Ectodermal cell (in vitro differentiated cells): Measurements from ENCODE around the gene PPP2R1B.

ENCODE experiments used
- H3K27ac ChIP-seq: 2 replicates; pipeline ENCODE4 v1.7.0; 2013; ENCODE audit warnings: mild to moderate bottlenecking, low read depth, low read length; ENCODE audit not compliant: insufficient read depth, poor library complexity, severe bottlenecking
- H3K27me3 ChIP-seq: 2 replicates; pipeline ENCODE4 v1.7.0; 2013; ENCODE audit warnings: mild to moderate bottlenecking, low read length; ENCODE audit not compliant: insufficient read depth, control insufficient read depth, poor library complexity, severe bottlenecking
- H3K36me3 ChIP-seq: one replicate; pipeline ENCODE4 v1.7.0; 2013; ENCODE audit warnings: low read length; ENCODE audit not compliant: control insufficient read depth, insufficient read depth
- H3K4me1 ChIP-seq: one replicate; pipeline ENCODE4 v1.7.0; 2013; ENCODE audit warnings: low read length; ENCODE audit not compliant: control insufficient read depth, insufficient read depth
- H3K4me3 ChIP-seq: 2 replicates; pipeline ENCODE4 v1.7.0; 2013; ENCODE audit warnings: low read depth, low read length, control low read depth; ENCODE audit not compliant: insufficient read depth
- H3K9me3 ChIP-seq: 2 replicates; pipeline ENCODE4 v1.7.0; 2013; ENCODE audit warnings: mild to moderate bottlenecking, low read length, moderate library complexity; ENCODE audit not compliant: control insufficient read depth
- WGBS, 2 experiments: methylation state at CpG; one replicate each; pipeline ENCODE4 v1.1.7; 2013; ENCODE audit warnings: missing lambda C conversion rate in 2 of 2; 5-methylcytosine and 5-hydroxymethylcytosine counted together

PPP2R1B gene

DNA sequence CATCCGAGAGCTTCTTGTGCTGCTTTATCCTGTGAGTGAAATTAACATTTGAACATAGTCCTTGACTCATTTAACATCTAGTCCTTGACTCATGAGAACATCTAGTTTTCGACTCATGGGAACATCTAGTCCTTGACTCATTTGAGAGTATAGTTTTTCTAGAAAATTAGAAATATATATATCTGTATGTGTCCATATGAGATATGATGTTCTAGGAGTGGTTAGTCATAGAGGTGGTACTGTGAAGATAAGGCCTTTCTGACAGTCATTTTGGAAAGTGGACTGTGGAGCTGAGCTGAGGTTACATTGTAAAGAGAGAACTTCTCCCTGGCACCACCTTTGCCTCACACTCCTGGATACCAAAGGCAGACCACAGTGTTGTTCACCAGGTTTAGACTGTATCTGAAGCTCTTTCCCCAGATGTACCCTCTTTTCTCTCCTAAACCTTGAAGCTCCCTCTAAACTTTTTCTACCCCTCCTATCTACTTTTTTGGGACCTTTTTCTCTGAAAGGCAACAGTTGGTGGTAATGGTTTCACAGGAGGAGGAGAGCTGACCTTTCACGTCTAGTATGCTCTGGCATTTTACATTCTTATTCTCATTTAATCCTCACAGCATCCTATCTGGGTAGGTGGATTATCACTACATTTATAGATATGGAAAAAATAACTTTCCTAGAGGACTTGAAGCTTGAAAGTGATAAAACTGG lies 67.2 kb downstream of the PPP2R1B start:
- H3K27ac ChIP-seq: no peak overlapping the region
- no peaks in the 10 kb centered on the region for H3K9me3 ChIP-seq
- 98 to 100% methylated on average over 2 of the region's 3 CpGs for WGBS, 2 experiments
- H3K27me3 ChIP-seq: no peaks in the 10 kb centered on the region
- H3K4me3 ChIP-seq: no peak overlapping the region
- no peaks in the 10 kb centered on the region for H3K36me3 ChIP-seq
- H3K4me1 ChIP-seq: no peaks in the 10 kb centered on the region

DNA sequence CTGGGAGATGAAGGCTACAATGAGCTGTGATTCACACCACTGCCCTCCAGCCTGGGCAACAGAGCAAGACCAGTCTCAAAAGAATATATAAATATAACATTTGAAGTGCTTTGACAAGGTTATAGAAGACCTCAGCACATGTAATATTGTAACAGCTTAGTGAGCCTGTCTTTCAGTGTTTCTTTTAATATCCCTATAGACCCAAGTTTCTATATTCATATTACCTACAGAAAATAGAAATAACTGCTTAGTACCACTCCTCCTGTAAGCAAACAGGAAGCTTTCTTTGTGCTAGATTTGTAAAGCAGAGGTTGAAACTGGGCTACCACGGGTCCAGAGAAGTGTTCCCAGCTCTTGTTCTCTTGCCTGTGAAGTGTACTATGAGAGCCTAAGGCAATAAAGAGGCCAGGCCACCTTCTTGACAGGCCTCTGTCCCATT lies 68.2 kb downstream of the PPP2R1B start:
- 95 to 98% methylated on average over 1 of the region's 1 CpG for WGBS, 2 experiments
- Histone ChIP-seq H3K9me3 (no peaks in the 10 kb centered on the region), H3K36me3 (no peaks in the 10 kb centered on the region), H3K4me3 (no peak overlapping the region), H3K27ac (no peak overlapping the region), H3K4me1 (no peaks in the 10 kb centered on the region), H3K27me3 (no peaks in the 10 kb centered on the region)

DNA sequence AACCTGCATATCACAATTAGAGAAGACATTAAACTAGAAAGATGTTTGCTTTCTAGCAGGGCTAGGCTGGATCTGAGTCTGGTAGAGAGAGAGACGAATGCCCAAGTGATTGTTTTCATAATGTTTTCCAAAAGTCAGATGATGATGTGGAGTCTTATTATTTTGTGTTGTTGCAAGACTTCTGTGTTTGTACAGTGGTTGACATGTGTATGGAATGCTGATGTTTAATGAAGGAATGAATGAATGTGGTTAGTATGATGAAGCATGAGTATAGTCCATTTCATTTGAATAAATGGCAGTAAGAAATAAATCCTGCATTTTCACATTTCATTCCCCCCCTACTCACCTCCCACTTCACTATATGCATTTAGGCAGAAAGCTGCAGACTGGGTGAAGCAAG lies 69.6 kb downstream of the PPP2R1B start:
- WGBS, 2 experiments: 90 to 91% methylated on average over 1 of the region's 1 CpG

DNA sequence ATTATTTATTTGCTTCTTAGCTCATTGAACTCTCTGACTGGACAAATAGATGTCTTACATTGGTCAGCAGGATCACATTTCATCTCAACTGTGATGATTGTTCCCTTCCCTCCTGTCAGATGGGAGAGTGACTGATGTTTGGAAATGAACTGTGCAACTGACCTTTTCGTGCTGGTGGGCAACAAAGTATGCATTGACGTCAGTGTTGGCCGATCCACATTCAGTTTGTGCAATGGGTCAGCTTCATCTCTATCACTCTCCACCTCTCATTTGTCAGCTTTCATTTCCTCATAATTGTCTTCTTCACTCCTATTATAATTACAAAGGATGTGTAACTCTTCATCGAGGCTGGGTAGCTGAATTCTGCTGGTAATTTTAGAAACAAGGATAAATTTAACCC lies 71.3 kb downstream of the PPP2R1B start:
- H3K9me3 ChIP-seq: no peaks in the 10 kb centered on the region
- WGBS, 2 experiments: 88 to 90% methylated on average over 3 of the region's 4 CpGs
- no peaks in the 10 kb centered on the region for H3K4me1 ChIP-seq
- no peak overlapping the region for H3K27ac ChIP-seq
- H3K27me3 ChIP-seq: no peaks in the 10 kb centered on the region
- no peak overlapping the region for H3K4me3 ChIP-seq
- no peaks in the 10 kb centered on the region for H3K36me3 ChIP-seq

More for the DNA sequence above, 69.6 kb downstream of the PPP2R1B start:
- Histone ChIP-seq H3K27me3 (no peaks in the 10 kb centered on the region), H3K36me3 (no peaks in the 10 kb centered on the region), H3K9me3 (no peaks in the 10 kb centered on the region), H3K4me1 (no peaks in the 10 kb centered on the region), H3K4me3 (no peak overlapping the region), H3K27ac (no peak overlapping the region)

DNA sequence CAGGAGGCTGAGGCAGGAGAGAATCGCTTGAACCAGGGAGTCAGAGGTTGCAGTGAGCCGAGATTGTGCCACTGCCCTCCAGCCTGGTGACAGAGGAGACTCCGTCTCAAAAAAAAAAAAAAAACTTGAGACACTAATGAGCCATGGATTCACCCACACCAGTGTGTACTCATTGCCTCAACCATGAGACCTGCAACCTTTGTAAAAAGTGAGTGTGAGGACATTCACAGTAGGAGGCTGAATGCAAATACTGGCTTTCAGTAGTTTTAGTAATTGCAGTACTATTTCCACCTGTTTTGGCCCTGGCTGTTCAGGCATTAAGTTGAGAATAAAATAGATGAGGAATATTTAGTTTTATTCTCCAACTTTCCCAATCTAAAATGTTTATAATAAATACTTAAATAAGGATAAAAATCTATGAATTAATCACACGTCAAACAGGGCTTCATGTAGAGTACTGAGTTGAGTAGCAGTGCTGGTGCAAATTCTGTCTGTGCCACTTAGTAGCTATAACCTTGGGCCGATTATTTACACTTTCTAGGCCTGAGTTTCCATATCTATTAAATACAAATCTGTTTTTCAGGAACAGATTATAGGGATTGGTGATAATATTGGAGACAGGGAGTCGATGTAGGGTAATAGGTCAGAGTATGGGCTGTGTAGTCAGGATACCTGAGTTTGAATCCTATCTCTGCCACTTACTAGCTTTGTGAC lies 72.8 kb downstream of the PPP2R1B start:
- no peak overlapping the region for H3K4me3 ChIP-seq
- H3K27ac ChIP-seq: no peak overlapping the region
- H3K9me3 ChIP-seq: no peaks in the 10 kb centered on the region
- no peaks in the 10 kb centered on the region for H3K4me1 ChIP-seq
- H3K27me3 ChIP-seq: no peaks in the 10 kb centered on the region
- peaks cover 6% of the 10 kb centered on the region for H3K36me3 ChIP-seq
- 89 to 92% methylated on average over 4 to 6 of the region's 6 CpGs for WGBS, 2 experiments

DNA sequence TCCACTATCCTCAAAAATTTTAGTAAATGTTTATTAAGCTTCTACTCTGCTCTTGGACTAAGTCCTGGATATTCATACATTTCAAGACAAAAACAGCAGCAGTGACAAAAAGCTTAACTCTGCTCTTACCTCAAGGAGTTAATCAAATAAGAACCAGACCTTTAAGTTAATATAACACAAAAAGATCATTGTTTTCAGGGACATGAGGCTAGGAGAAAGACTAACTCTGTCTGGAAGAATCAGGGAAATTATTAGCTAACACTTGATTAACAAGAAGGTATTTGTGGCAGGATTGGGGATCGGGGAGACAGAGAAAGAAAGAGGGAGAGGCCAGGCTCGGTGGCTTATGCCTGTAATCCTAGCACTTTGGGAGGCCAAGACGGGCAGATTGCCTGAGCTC lies 74.4 kb downstream of the PPP2R1B start:
- peaks cover 6% of the 10 kb centered on the region for H3K36me3 ChIP-seq
- WGBS, 2 experiments: 83 to 88% methylated on average over 3 of the region's 3 CpGs
- H3K4me1 ChIP-seq: no peaks in the 10 kb centered on the region
- no peak overlapping the region for H3K27ac ChIP-seq
- H3K4me3 ChIP-seq: no peak overlapping the region
- H3K9me3 ChIP-seq: no peaks in the 10 kb centered on the region
- no peaks in the 10 kb centered on the region for H3K27me3 ChIP-seq

DNA sequence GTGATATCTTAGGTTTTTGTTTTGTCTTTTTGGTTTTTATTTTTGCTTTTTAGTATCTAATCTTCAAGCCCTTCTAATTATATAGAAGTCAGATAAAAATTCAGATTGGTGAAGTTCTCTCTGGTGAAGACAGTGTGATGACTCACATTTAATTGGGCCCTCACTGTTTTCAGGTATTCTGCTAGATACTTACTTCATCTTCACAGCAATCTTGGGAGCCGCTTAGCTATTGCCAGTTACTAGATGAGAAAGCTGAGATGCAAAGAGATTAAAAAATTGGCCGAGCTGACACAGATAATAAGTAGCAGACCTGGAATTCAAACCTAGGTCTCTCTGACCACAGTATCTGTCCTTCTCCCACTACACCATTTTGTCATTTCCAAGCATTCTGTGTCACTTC lies 75.0 kb downstream of the PPP2R1B start:
- peaks cover 6% of the 10 kb centered on the region for H3K36me3 ChIP-seq
- H3K9me3 ChIP-seq: no peaks in the 10 kb centered on the region
- H3K4me3 ChIP-seq: no peak overlapping the region
- 95 to 98% methylated on average over 2 of the region's 2 CpGs for WGBS, 2 experiments
- no peaks in the 10 kb centered on the region for H3K27me3 ChIP-seq
- no peak overlapping the region for H3K27ac ChIP-seq
- H3K4me1 ChIP-seq: no peaks in the 10 kb centered on the region

DNA sequence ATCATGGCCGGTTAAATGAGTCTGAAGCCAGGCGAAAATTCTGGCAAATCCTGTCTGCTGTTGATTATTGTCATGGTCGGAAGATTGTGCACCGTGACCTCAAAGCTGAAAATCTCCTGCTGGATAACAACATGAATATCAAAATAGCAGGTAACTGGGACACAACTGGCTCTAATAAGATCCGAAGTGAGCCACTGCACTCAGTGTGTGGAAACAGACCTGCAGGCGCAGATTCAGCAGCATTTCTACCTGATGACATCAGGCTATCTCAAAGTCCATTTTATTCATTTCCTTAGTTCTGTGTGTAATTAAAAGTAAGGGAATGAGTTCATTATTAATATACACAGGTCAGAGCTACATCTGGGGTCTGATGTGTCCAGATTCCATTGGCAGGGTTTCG lies 78.2 kb downstream of the PPP2R1B start:
- WGBS, 2 experiments: 93 to 95% methylated on average over 7 of the region's 7 CpGs
- Histone ChIP-seq H3K9me3 (no peaks in the 10 kb centered on the region), H3K4me1 (no peaks in the 10 kb centered on the region), H3K27ac (no peak overlapping the region), H3K4me3 (no peak overlapping the region), H3K27me3 (no peaks in the 10 kb centered on the region), H3K36me3 (peaks cover 6% of the 10 kb centered on the region)

DNA sequence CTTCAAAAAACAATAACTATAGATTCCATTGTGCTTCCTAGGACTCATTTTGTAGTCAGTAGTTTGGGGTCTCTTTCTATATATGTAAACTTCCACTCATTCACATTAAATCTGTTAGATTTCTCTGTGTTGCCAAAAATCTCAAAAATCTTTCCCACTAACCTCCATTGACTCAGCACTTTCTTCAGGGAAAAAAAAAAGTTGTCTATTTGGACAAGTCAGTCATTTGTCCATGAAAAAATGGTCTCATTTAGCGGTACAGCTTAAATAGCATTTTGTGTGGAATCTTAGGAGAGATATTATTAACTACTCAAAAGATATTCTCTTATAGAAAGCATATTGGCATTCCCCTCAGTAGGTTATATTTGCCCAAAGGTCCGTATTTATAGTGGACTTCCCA lies 81.9 kb downstream of the PPP2R1B start:
- Histone ChIP-seq H3K4me3 (no peak overlapping the region), H3K4me1 (no peaks in the 10 kb centered on the region), H3K27ac (no peak overlapping the region), H3K27me3 (no peaks in the 10 kb centered on the region), H3K9me3 (no peaks in the 10 kb centered on the region), H3K36me3 (peaks cover 4% of the 10 kb centered on the region)
- 97 to 100% methylated on average over 1 to 2 of the region's 2 CpGs for WGBS, 2 experiments

DNA sequence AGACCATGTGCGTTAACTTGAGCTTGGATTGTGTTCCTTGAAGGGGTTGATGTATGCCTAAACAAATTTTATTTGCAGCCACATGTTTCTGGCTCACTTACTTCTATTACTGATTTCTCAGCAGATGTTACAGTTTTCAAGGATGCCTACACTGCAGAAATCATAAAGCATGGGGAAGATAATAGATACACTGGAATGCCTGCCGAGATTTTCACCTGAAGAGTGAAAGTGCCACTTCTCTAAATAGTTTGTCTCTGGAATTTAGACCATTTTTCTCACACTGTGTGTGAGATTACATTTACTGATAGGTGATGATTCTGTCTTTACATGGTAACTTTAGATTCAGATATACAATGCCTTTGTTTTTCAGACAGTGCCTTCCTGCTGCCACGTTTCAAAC lies 82.4 kb downstream of the PPP2R1B start:
- Histone ChIP-seq H3K4me1 (no peaks in the 10 kb centered on the region), H3K27ac (no peak overlapping the region), H3K9me3 (no peaks in the 10 kb centered on the region), H3K27me3 (no peaks in the 10 kb centered on the region), H3K4me3 (no peak overlapping the region), H3K36me3 (no peaks in the 10 kb centered on the region)
- WGBS, 2 experiments: 84 to 94% methylated on average over 3 of the region's 3 CpGs
